Measurements from ENCODE around the gene MAMLD1. TPM values are rescaled to one million over a fixed set of nuclear protein-coding genes. Genes with fewer than 3 reads are reported as not detected.

Gene MAMLD1
- total RNA-seq, 1 donor from 2014 or later = 11.2 TPM

DNA sequence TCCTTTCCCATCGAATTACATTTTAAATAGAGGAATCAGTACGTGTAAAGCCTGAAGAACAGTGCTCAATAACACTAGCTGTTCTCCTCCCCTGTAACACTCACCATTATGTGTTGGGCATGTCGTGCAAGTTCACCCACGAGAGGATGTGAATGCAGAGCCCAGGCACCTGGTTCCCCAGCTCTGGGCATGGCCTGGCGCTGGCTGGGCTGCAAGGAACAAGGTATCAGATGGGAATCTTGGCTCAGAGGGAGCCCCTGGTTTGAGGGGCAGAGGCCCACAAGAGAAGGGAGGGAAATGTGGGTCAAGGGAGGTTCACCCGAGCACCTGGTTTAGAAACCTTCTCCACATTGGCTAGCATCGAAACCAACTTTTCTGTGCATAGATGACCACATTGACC lies 163.6 kb downstream of the MAMLD1 start:
- DNase-seq (ENCODE audit: low spot score) = peak; percentile 87

DNA sequence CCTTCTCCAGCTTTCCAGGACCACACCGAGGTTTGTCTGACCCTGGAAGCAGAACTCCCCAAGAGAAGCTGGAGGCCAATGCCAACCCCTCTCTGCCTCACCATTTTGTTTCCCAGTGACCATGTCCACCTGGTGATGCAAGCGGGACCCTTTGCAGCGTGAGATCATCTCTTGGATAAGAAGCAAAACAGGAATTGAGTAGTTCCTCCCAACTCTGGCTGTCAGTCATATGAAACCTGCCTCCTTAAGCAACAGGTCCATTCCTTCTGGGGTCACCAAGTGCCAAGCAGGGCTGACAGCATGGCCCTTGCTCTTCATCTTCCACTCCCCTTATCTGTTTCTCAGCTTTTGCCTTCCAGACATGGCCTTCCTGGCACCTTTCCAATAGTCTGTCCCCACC lies 164.0 kb downstream of the MAMLD1 start:
- DNase-seq (ENCODE audit: low spot score) = no peak

DNA sequence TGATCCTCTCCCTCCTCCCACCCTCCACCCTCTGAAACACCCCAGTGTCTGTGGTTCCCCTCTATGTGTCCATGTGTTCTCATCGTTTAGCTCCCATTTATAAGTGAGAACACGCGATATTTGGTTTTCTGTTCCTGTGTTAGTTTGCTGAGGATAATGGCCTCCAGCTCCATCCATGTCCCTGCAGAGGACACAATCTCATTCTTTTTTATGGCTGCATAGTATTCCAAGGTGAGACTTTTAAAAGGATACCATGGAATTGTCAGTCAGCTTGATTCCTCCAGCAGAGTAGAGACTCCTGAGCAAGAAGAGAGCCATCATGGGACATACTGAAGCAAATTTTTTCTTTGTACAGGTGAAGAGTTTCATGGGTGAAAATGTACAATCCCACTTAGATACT lies 166.5 kb downstream of the MAMLD1 start:
- no peak for DNase-seq (ENCODE audit: low spot score)

DNA sequence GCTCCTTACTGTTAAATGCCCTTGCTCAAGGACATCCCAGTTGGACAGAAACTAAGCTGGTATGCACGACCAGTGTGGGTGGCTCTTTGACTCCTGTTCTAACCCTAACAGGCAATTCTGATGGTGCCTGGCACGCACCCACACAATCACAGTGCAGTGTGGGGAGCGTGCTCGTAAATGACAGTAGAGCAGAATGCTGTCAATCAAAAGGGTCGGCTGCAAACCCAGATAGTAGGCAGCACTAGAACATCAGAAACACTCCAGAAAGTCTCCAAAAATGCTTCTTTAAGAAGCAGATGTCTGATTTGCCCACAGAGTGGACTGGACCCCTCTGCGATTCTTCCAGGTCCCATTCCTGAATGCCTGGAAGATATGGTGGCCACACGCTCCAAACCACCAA lies 167.7 kb downstream of the MAMLD1 start:
- DNase-seq (ENCODE audit: low spot score) = no peak

DNA sequence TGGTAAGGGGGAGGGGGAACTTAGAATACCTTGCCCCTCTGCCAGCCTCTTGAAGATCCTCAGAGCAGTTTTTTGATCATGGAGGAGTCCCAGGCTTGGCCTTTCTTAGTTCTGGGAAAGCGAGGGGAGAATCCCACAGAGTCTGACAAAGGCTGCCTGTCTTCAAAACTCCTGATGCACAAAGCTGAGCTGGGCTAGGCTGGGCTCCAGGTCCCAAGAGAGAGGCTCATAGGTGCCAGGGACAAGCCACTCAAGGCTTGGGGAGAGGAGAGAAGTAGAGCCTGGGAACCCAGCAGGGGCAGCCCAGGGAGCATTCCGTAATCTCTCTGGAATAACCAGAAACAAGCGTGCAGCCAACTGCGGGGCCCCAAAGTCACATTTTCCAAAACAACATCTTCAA lies 168.3 kb downstream of the MAMLD1 start:
- DNase-seq (ENCODE audit: low spot score) = no peak

DNA sequence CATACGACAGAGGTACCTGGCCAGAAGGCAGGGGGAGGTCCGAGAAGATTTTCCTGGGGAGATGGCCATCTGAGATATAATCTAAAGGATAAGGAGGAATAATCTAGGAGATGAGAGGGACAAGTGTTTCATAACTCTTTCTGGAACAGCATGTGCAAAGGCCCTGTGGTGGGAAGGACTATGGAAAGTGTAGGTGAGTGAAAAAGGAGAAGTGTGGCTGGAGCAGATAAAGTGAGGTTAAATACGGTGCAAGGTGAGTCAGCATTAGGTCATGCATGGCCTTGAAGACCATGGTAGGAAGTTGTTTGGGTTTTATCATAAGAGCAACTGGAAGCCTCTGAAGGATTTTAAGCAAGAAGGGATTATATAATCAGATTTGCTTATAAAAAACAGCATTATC lies 170.7 kb downstream of the MAMLD1 start:
- DNase-seq (ENCODE audit: low spot score) = no peak

GRCh38 chrX:150536455-150537116 lies 173.5 kb downstream of the MAMLD1 start:
- DNase-seq (ENCODE audit: low spot score) = peak; percentile 69

DNA sequence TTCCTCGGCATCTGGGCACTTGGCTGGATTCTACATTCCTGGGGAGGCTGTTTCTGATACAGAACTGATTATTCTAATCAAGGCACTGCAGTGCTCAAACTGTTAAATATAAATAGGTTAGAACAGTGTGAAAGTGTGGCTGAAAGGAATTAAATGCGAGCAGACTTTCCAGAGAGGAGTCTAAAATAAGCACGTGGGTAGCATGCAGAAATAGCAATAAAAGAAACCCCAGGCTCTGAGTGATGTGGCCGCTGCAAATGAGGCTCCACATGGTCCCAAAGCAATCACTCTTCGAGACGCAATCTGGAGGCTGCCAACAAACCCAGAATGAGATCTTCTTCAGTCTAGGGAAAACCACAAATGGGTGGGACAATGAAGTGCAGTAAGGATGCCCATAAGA lies 174.7 kb downstream of the MAMLD1 start:
- DNase-seq (ENCODE audit: low spot score) = no peak

DNA sequence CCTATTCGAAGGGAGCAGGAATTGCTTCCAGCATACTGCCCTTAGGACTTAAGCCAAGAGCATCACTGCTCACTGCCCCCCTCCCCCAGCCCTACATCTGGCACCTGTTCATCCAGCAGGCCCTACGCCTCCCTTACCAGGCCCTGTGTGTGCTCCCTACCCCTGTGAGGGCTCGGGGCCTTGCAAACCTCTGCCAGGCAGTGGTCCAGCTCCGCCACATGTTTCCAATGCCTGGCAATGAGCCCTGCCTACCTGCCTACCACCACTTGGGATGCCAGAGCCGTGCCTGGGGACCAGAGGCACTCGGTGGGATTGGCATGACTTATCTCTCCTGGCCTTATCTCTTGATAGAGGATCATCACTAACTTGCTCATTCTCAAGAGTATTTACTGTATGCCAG lies 177.8 kb downstream of the MAMLD1 start:
- peak; percentile 80 for DNase-seq (ENCODE audit: low spot score)

GRCh38 chrX:150542846-150543229 lies 179.7 kb downstream of the MAMLD1 start:
- peak; percentile 68 for DNase-seq (ENCODE audit: low spot score)

- peak; percentile 74 for DNase-seq (ENCODE audit: low spot score)
Observed at GRCh38 chrX:150543230-150544155, 180.4 kb downstream of the MAMLD1 start.

DNA sequence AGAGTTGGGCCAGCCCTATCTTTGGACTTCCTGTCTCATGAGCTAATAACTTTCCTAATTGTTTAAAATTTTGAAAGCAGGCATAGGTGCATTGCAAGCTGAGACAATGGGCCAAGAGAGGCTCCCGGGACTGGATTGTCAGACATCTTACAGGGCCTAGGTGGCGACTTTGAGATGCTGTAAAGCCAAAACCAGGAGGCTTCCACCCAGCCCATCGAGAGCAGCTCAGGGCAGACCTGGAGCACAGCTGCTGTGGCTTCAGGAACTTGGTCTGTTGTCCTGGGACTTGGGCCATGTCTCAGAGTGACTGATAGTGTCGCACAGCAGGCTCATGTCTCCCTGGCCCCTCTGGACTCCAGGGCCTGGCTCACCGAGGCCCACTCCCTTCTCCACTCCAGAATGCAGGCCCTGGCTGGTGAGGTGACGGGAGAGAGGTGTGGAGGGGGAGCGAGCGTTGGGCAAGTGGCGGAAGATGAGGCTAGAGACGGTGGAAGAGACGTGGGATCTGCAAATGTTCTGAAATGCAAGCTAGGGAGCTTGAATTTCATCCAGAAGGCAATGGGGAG lies 181.2 kb downstream of the MAMLD1 start:
- peak; percentile 57 for DNase-seq (ENCODE audit: low spot score)

GRCh38 chrX:150544835-150545770 lies 182.0 kb downstream of the MAMLD1 start:
- no peak for DNase-seq (ENCODE audit: low spot score)

- DNase-seq (ENCODE audit: low spot score) = peak; percentile 62
Observed at GRCh38 chrX:150546711-150547153, 183.6 kb downstream of the MAMLD1 start.

GRCh38 chrX:150547375-150548115 lies 184.4 kb downstream of the MAMLD1 start:
- peak; percentile 91 for DNase-seq (ENCODE audit: low spot score)

DNA sequence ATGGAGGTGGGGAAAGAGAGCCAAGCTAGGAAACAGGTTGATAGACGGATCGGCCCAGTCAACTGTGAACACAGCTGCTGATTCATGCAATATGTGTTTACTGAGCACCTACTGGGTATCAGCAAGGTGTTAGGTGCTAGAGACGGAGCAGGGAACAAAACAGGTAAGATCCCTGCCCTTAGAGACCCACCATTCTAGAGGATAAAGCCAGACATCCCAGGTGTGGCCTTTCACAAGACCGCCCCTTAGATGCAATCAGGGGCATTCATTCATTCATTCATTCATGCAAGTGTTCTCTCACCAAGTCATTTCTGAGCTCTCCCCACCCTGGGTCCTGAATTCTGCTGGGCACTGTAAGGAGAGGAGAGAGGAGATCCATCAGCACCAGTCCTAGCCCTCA lies 185.1 kb downstream of the MAMLD1 start:
- DNase-seq (ENCODE audit: low spot score) = no peak

DNA sequence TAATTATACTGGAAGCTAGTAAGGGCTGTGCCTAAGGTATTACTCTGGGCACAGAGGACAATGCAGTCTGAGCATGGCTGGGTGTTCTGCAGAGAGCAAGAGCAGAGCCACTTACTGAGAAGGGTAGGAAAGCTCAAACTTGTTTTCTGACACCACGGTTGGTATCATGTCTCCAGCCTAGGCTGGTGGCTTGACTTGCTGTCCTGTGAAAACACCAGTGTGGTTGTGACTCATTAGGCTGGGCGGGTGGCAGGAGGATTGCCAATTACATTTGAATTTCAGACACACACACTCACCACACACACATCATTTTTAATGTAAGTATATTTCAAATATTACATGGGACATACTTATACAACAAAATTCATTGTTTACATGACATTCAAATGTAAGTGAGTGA lies 185.6 kb downstream of the MAMLD1 start:
- DNase-seq (ENCODE audit: low spot score) = peak; percentile 60

- no peak for DNase-seq (ENCODE audit: low spot score)
Observed at GRCh38 chrX:150551963-150552362, 188.8 kb downstream of the MAMLD1 start.

- DNase-seq (ENCODE audit: low spot score) = no peak
Observed at GRCh38 chrX:150558424-150558823, 195.3 kb downstream of the MAMLD1 start.
